Gastroesophageal sphincter (tissue), 3 donors: ENCODE measurements around the gene NAA38.

Source experiments
- CTCF ChIP-seq, 4 experiments: fragments of 200-600 bp in 2 of 4; fragments of 450-650 bp in 2 of 4; sonication (generic) in 1 of 4; IDR thresholded peaks; one replicate each; pipeline ENCODE4 v1.5.1; 2017 to 2019; ENCODE audit warnings: antibody characterized with exemption in 4 of 4, mild to moderate bottlenecking in 2 of 4, moderate library complexity in 2 of 4
- EP300 ChIP-seq: sonication (generic); formaldehyde crosslinking; IDR thresholded peaks from one replicate; pipeline ENCODE4 v1.6.1; 2017; ENCODE audit warnings: antibody characterized with exemption, mild to moderate bottlenecking
- POLR2A ChIP-seq, 2 donors: fragments of 450-650 bp; IDR thresholded peaks; one replicate each; pipeline ENCODE4 v1.6.1; 2017; ENCODE audit warnings: antibody characterized with exemption in 2 of 2, mild to moderate bottlenecking in 2 of 2, moderate library complexity in 1 of 2
- POLR2AphosphoS5 ChIP-seq: sonication (generic); formaldehyde crosslinking; IDR thresholded peaks from one replicate; pipeline ENCODE4 v1.6.1; 2017; ENCODE audit warnings: antibody characterized with exemption

GRCh38 chr17:7814969-7815368 lies 42.4 kb downstream of the NAA38 start:
- TF ChIP-seq CTCF (IDR thresholded peaks at IDR 0.05) (no peak), POLR2AphosphoS5 (no peak), POLR2A (IDR thresholded peaks at IDR 0.05) (no peak), EP300 (no peak)
